GM18505 (cell line): ENCODE results near the gene FARS2.

Experiments used
- ATAC-seq: cut with Tn5 transposase; IDR thresholded peaks from one replicate; pipeline ENCODE4 v1.9.1; 2021; ENCODE audit not compliant: unreplicated experiment
- POLR2A ChIP-seq: IDR thresholded peaks from 4 replicates; pipeline ENCODE4 v1.6.1; 2011; ENCODE audit warnings: borderline replicate concordance; ENCODE audit not compliant: insufficient read depth, insufficient read length; ENCODE audit errors: extremely low read depth

FARS2 gene

DNA sequence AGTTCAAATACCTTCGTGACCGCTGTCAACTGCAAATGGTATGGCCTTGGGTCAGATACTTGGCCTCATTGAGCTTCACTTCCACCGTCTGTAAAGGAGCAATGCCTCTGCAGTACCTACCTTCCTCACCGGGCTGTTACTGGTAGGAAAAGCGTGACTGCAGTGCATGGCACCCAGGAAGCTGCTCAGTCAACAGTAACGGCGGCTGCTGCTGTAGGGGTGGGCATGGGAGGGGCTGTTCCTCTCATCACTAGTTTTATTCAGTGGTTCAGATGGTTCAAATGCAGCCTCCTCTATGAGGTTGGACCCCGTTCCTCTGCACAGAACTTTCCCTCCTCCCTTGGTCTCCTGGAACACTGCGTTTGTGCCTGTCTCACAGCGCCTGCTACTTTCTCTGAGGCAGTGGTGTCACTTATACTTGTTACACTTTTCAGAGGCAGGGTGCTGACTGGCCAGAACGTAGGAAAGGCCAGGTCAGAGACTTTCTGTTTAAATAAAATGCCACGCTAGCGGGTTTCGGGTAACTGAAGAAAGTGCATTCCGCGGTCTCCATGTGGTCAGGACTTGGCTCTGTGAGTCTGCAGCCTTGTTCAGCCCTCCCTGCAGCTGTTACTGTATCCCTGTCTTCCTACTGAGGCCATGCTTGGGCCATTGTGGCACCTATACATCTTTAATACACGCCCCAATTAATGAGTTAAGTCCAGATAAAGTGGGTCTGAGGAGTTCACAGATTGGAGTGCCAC is 465.8 kb downstream of the FARS2 start:
- TF ChIP-seq POLR2A, result no peak
- ATAC-seq, result no peak

GRCh38 chr6:5728351-5729079 is 467.2 kb downstream of the FARS2 start:
- no peak for ATAC-seq
- no peak for TF ChIP-seq POLR2A

- no peak for ATAC-seq
- TF ChIP-seq POLR2A, result no peak
These were observed 467.7 kb downstream of the FARS2 start for GRCh38 chr6:5729080-5729434.

DNA sequence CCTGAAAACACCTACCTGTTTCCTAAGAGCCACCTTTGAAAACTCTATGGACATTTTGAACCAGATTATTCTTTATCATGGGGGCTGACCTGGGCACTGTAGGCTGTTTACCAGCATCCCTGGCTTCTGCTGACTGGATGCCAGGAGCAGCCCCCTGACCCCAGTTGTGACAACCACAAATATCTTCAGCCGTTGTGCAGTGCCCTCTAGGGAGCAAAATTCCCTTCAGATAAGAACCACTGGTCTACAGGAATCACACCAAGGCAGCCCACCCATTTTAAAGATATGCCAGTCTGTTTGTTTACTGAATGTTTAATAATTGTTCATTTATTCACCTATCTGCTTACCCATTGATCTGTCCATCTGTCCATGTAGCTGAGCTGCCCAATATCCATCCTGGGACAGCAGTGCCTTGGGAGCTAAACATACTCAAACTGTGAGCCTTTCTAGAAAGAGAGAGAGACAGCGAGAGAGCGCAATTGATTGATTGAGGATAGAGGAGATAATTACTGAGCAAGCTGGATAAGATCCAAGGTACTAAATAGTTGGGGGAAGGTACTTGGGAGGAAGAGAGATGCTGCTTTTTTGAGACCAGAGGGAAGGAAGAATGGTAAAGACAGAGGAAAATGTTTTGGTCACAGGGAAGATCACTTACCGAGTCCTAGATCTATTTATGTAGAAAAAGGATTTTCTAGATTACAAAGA is 468.7 kb downstream of the FARS2 start:
- no peak for ATAC-seq
- TF ChIP-seq POLR2A, result no peak

- TF ChIP-seq POLR2A, result no peak
- no peak for ATAC-seq
These were observed 469.4 kb downstream of the FARS2 start for GRCh38 chr6:5730585-5731263.

DNA sequence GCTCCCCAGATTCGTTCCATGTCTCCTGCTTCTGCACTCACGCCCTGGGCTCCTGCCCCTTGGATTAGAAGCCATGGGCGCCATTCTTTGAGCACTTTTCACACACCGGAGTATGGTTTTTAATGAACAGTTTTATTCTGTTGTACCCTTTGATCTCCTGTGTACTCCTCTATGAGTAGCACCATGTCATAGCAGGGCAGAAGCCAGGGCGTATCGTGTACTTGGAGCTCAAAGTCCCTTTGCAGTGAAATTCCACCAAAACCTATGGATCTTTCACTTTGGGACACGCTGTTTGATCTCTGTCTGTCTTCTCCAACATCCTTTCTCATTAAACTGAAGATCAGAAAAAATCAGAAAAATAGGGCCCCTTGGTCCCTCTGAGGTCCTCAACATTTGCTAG is 470.1 kb downstream of the FARS2 start:
- no peak for TF ChIP-seq POLR2A
- no peak for ATAC-seq

- no peak for ATAC-seq
- TF ChIP-seq POLR2A, result no peak
These were observed 471.2 kb downstream of the FARS2 start for GRCh38 chr6:5732496-5732895.

GRCh38 chr6:5736016-5736738 is 474.9 kb downstream of the FARS2 start:
- no peak for ATAC-seq
- TF ChIP-seq POLR2A, result no peak

- no peak for ATAC-seq
- no peak for TF ChIP-seq POLR2A
These were observed 476.1 kb downstream of the FARS2 start for GRCh38 chr6:5737460-5737859.

DNA sequence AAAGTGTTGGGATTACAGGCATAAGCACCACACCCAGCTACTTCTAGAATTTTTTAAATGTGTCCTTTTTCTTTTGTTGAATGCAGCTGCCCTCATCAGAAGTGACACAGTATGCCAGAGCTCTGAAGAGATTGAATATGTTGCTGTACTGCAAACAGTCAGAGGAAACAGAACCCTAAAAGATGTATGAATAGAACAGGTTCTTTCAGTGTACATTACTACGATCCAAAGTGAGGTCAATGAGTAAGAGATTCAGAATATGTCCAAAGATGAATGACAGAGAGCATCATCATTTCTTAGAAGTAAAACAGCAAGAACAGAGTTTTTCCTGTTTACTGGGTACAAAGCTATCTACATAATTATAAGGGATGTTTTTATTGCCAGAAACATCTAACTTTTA is 476.9 kb downstream of the FARS2 start:
- TF ChIP-seq POLR2A, result no peak

GRCh38 chr6:5744497-5744896 is 483.2 kb downstream of the FARS2 start:
- ATAC-seq, result no peak
- no peak for TF ChIP-seq POLR2A

More for the DNA sequence above, 476.9 kb downstream of the FARS2 start:
- no peak for ATAC-seq

- ATAC-seq, result no peak
- TF ChIP-seq POLR2A, result no peak
These were observed 483.8 kb downstream of the FARS2 start for GRCh38 chr6:5745081-5745480.
